GM18526 (cell line): Measurements from ENCODE around the gene GBX1.

ENCODE experiments used
- POLR2A ChIP-seq: IDR thresholded peaks from 3 replicates; pipeline ENCODE4 v1.6.1; 2011; ENCODE audit not compliant: insufficient read length; ENCODE audit errors: extremely low read depth

GBX1 gene

GRCh38 chr7:151179946-151180345 is 12.5 kb upstream of the GBX1 start:
- TF ChIP-seq POLR2A, result no peak

GRCh38 chr7:151179287-151179860 is 11.9 kb upstream of the GBX1 start:
- TF ChIP-seq POLR2A, result no peak

GRCh38 chr7:151178831-151179230 is 11.3 kb upstream of the GBX1 start:
- no peak for TF ChIP-seq POLR2A

GRCh38 chr7:151178236-151178635 is 10.7 kb upstream of the GBX1 start:
- TF ChIP-seq POLR2A, result no peak

- TF ChIP-seq POLR2A, result no peak
These were observed 9.8 kb upstream of the GBX1 start for GRCh38 chr7:151177310-151177709.

- TF ChIP-seq POLR2A, result no peak
These were observed 8.9 kb upstream of the GBX1 start for GRCh38 chr7:151176401-151176800.

- no peak for TF ChIP-seq POLR2A
These were observed 8.4 kb upstream of the GBX1 start for GRCh38 chr7:151175793-151176311.

GRCh38 chr7:151175047-151175792 is 7.7 kb upstream of the GBX1 start:
- no peak for TF ChIP-seq POLR2A

GRCh38 chr7:151174246-151175046 is 7.0 kb upstream of the GBX1 start:
- no peak for TF ChIP-seq POLR2A

GRCh38 chr7:151173386-151174245 is 6.1 kb upstream of the GBX1 start:
- TF ChIP-seq POLR2A, result no peak

GRCh38 chr7:151172273-151173141 is 5.0 kb upstream of the GBX1 start:
- TF ChIP-seq POLR2A, result no peak

GRCh38 chr7:151168787-151169162 is 1.3 kb upstream of the GBX1 start:
- no peak for TF ChIP-seq POLR2A

GRCh38 chr7:151168003-151168786 is 701 bp upstream of the GBX1 start:
- TF ChIP-seq POLR2A, result no peak
